SH-SY5Y (cell line): Measurements from ENCODE around the gene SLC4A9.

ENCODE experiments used
- GATA2 ChIP-seq: IDR thresholded peaks from 2 replicates; pipeline ENCODE4 v1.6.1; 2011; ENCODE audit warnings: mild to moderate bottlenecking, low read depth, low read length
- GATA3 ChIP-seq: IDR thresholded peaks from 2 replicates; pipeline ENCODE4 v1.6.1; 2011; ENCODE audit warnings: low read depth, mild to moderate bottlenecking, low read length, moderate library complexity

GRCh38 chr5:140399979-140400729 is 40.2 kb downstream of the SLC4A9 start:
- peak; percentile 21; the same call in 1 of the 2 replicates for TF ChIP-seq GATA2
- no peak for TF ChIP-seq GATA3
